AG10803 (cell line): ENCODE data around the gene LRPAP1.

ENCODE experiments used
- DNase-seq: peaks from one replicate; pipeline ENCODE4 v3.0.0; 2010; ENCODE audit warnings: low read depth
- H3K4me3 ChIP-seq: 2 replicates; pipeline ENCODE4 v1.5.1; 2011; ENCODE audit warnings: mild to moderate bottlenecking, low read length, control low read depth
- CTCF ChIP-seq: conservative IDR thresholded peaks from 2 replicates; pipeline ENCODE4 v1.5.1; 2011; ENCODE audit warnings: mild to moderate bottlenecking, low read length, control low read depth, inconsistent platforms

Gene LRPAP1

GRCh38 chr4:3497523-3498389 lies 34.5 kb downstream of the LRPAP1 start:
- no peak for DNase-seq
- TF ChIP-seq CTCF: no peak
- no peak overlapping the region for H3K4me3 ChIP-seq

DNA sequence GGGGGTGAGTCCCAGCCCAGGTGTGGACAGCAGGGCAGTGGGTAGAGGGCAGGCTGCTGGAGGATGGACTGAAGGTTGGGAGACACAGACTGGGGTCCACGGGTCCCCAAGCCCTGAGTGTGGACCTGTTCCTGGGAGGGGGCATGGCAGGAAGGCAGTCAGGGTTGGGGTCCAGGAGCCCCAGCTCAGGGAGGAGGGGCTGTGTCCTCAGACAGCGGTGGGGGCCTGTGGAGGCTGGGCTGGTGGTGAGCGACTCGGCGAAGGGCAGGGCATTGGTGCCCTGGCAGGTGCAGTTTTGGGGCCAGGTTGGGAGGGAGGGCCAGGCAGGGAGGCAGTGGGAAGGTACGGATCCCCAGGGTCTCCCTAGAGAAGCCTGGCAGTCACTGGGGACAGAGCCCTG lies 35.1 kb downstream of the LRPAP1 start:
- no peak overlapping the region for H3K4me3 ChIP-seq
- TF ChIP-seq CTCF: no peak
- no peak for DNase-seq

DNA sequence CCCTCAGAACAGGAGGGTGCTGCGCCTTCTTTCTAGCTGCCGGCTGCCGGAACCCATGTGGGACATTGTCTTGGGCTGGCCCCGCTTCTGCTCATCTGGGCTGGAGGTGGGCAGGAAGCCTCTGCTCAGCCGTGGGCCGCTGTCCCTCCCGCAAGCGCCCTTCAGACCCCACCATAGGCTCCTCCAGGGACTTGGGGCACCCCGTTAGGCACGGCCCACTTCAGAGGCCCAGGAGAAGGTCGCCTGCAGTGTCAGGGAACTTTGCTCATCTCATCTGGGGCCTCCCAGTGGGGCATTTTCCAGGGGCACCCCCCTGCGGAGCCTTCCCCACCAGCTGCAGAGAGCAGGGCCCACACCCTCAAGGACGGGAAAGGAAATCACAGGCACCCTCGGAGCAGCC lies 36.2 kb downstream of the LRPAP1 start:
- no peak for DNase-seq
- H3K4me3 ChIP-seq: no peak overlapping the region
- no peak for TF ChIP-seq CTCF

GRCh38 chr4:3495204-3495975 lies 36.8 kb downstream of the LRPAP1 start:
- no peak overlapping the region for H3K4me3 ChIP-seq
- no peak for DNase-seq
- TF ChIP-seq CTCF: no peak

DNA sequence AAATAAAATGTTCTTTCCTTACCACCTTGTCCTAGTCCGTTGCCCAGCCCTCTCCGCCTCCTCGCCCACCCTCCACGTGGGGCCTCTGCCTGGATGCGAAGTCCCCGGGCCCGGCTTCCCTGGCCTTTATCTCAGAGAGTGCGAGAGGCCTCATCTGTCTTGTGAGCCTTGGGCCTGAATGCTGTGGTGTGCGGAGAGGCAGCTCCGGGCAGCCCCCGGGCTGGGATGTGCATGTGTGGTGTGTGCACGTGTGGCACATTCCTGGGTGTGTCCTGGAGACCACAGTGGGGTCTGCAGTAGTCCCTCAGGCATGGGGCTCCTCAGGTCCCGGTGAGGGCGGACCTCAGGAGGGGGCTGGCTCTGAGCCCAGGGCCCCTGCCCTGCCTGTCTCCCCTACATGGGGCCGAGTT lies 37.8 kb downstream of the LRPAP1 start:
- no peak for DNase-seq
- no peak overlapping the region for H3K4me3 ChIP-seq
- no peak for TF ChIP-seq CTCF

GRCh38 chr4:3493720-3494461 lies 38.3 kb downstream of the LRPAP1 start:
- no peak for TF ChIP-seq CTCF
- no peak for DNase-seq
- no peak overlapping the region for H3K4me3 ChIP-seq
